NCI-H524 (cell line): Measurements from ENCODE around the gene ELF5.

Experiments used
- DNase-seq, 2 experiments: peaks; one replicate each; lab custom pipeline; 2025; lab: John Stamatoyannopoulos, UW

Gene ELF5

DNA sequence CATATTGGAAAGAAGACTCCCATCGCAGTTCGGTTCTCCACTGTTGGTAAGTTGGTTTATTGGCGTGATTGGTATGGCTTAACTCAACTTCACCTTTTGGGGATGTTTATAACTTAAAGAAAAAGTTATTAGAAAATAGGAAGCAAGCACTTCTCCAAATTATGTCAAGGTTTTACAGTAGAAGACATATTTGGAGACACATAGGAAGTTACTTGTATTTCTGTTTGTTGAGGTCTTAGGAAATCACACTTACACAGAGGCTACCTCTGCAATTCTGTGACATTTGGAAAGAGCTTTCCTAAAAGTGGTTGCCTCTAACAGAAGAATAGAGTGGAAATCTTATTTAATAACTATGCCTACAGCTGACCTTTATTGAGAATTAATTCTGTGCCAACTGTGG is 62.5 kb downstream of the ELF5 start:
- DNase-seq: no peak

DNA sequence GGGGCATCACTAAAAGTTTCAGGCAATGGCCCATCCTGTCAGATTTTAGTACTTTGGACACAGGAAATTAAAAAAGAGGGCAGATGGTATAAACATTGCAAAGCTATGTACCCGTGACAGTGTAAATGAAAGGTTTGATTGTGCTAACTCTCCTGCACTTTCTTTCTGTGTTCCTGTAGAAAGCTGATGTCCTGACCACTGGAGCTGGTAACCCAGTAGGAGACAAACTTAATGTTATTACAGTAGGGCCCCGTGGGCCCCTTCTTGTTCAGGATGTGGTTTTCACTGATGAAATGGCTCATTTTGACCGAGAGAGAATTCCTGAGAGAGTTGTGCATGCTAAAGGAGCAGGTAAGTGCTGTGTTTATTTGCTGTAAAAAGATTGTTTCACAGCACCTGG is 64.6 kb downstream of the ELF5 start:
- DNase-seq: no peak

- no peak for DNase-seq
Measured at GRCh38 chr11:34448223-34448994, 65.2 kb downstream of the ELF5 start.

- DNase-seq: no peak
Measured at GRCh38 chr11:34447044-34447443, 66.5 kb downstream of the ELF5 start.

- no peak for DNase-seq
Measured at GRCh38 chr11:34446386-34446785, 67.2 kb downstream of the ELF5 start.

GRCh38 chr11:34445956-34446355 is 67.6 kb downstream of the ELF5 start:
- DNase-seq: no peak

GRCh38 chr11:34444428-34444827 is 69.2 kb downstream of the ELF5 start:
- DNase-seq: no peak

GRCh38 chr11:34443136-34443535 is 70.5 kb downstream of the ELF5 start:
- no peak for DNase-seq

DNA sequence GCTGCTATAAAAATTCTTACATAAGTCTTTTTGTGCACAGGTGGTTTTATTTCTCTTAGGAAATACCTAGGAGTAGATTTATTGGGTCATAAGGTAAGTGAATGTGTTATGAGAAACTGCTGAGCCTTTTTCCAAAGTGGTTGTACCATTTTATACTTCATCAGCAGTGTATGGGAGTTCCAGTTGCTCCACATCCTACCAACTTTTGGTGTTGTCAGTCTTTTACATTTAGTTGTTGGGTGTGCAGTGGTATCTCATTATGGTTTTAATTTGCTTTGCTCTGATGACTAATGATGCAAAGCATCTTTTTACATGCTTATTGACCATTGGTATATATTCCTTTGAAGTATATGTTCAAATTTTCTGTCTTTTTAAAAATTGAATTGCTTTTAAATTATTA is 71.8 kb downstream of the ELF5 start:
- no peak for DNase-seq

DNA sequence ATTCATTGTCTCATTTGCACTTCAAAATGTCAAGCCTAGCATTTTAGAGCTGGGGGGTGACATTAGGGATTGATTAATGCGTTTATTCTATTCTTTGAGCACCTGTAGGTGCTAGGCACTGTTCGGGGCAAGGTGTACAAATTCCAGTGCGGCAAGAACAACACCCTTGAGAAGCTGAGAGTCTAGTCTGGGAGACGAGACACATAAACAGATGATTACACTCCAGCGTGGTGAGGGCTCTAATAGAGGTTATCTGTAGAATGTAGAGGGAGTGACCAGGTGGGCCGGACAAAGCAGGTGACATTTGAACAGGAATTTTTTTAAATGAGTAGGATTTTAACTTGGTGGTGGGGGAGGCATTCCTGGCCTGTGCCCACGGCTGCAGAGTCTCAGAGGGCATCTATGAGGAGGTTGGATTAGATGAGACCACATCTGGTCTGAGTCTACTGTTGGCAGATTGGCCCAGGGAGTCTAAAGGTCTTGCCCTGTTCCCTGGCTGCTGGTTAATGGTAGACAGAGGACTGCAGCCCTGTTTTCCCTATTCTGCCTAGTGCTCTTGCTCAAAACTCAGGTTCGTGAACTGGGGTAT is 73.9 kb downstream of the ELF5 start:
- peak in 1 of 2 experiments; percentile 8 for DNase-seq

- peak; percentile 95 to 96 for DNase-seq
Measured at GRCh38 chr11:34438529-34439507, 74.8 kb downstream of the ELF5 start, which contains the start of gene CAT. TSS of gene CAT (plus strand) at chr11:34438934. CDS start at chr11:34439014, 80 bp downstream.

- DNase-seq: no peak
Measured at GRCh38 chr11:34437224-34438125, 76.1 kb downstream of the ELF5 start.

DNA sequence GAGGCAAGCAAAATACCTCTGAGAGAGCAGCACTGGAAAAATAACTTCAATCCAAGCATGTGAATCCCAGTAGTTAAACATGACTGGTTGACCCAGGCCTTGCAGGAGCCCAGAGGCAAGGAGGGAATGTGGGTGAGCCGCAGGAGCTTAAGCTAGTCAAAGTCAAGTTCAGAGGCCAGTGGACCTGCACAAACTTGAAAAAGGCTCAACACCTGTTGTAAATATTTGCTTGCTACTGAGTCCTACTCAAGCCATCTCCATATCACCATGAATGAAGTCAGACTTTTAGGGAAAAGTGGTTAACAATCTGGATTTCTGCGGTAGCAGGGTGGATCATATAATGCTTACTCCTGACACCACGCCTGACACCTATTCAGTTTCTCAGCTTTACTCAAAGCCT is 79.7 kb downstream of the ELF5 start:
- no peak for DNase-seq

DNA sequence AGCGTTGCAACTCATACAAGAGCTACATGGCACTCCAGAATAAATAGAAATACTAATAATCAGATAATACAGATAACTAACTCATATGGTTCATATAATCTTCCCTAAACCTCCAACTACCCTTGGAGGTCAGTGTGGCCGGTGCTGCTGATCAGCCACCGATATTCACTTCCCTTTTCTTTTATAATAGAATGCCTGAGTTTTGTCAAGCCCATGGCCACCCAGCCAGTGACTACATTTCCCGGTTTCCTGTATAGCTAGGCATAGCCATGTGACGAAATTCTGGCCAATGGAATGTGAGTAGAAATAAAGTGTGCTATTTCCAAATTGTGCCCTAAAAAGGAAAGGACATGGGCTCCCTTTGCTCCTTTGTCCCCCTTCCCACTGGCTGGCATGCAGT is 80.8 kb downstream of the ELF5 start:
- DNase-seq: no peak

DNA sequence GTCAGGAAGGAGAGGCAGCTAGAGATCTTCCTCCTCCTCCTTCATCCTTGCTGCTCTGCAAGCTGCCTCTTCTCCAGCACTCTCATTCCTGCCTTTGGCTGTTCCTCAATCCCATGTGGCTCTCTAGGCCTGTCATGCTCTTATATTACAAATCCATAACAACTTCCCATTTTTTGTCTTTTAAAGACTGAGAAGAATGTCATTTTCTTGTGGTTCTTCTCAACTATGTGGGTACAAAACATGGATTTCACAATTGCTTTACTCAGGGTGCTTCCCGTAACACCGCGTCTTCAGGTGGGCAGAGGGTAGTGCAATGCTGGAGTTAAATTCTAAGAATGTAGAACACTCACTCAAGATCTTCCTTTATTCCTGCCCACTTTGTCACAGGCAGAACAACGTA is 81.6 kb downstream of the ELF5 start:
- DNase-seq: no peak
